GM12878 (cell line): ENCODE results near the gene USP17L29.
"Not testable (repeated sequence)": the region's sequence is repeated elsewhere in the genome, so short reads cannot be mapped to it uniquely, and the experiment has no call there.

Experiments
- EGR1 ChIP-seq, 2 experiments: IDR thresholded peaks; 1 replicate in 1 of 2; 2 replicates in 1 of 2; pipeline ENCODE4 v1.6.1; 2011 to 2012; ENCODE audit warnings: low read depth in 2 of 2, low read length in 2 of 2, borderline replicate concordance in 1 of 2, mild to moderate bottlenecking in 1 of 2, moderate library complexity in 1 of 2
- TCF12 ChIP-seq: IDR thresholded peaks from 2 replicates; pipeline ENCODE4 v1.6.1; 2011; ENCODE audit warnings: low read depth, mild to moderate bottlenecking, low read length
- TF ChIP-seq, protein P1 (sequence below), 3 experiments: IDR thresholded peaks in 2 of 3; conservative IDR thresholded peaks in 1 of 3; 2 replicates each; pipeline ENCODE4 v1.5.1; 2011; ENCODE audit warnings: low read depth in 3 of 3, low read length in 3 of 3, mild to moderate bottlenecking in 3 of 3, control low read depth in 2 of 3, moderate library complexity in 2 of 3, inconsistent platforms in 1 of 3, mixed read lengths in 1 of 3; ENCODE audit not compliant: control insufficient read depth in 2 of 3, insufficient read depth in 1 of 3; ENCODE audit errors: extremely low read depth in 1 of 3

DNA sequence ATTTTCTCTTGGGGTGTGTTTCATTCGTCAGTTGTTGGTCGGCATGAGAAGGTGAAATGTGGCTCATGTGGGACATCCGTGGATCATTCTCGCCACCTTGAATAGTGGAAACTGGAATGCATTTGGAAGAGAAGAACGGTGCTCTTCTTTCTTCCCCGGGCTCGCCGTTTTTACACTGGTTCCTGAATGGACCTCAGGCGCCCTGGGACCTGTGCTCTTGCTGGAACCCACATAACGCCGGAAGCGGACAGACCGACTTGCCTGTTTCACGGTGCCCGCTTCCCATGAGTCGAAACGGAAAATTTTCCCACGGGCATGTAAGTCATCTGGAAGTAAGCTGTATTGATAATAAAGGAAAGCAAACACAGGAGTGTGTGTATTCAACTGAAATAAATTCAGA lies 2.6 kb upstream of the USP17L29 start:
- TF ChIP-seq, protein P1, sequence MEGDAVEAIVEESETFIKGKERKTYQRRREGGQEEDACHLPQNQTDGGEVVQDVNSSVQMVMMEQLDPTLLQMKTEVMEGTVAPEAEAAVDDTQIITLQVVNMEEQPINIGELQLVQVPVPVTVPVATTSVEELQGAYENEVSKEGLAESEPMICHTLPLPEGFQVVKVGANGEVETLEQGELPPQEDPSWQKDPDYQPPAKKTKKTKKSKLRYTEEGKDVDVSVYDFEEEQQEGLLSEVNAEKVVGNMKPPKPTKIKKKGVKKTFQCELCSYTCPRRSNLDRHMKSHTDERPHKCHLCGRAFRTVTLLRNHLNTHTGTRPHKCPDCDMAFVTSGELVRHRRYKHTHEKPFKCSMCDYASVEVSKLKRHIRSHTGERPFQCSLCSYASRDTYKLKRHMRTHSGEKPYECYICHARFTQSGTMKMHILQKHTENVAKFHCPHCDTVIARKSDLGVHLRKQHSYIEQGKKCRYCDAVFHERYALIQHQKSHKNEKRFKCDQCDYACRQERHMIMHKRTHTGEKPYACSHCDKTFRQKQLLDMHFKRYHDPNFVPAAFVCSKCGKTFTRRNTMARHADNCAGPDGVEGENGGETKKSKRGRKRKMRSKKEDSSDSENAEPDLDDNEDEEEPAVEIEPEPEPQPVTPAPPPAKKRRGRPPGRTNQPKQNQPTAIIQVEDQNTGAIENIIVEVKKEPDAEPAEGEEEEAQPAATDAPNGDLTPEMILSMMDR (IDR thresholded peaks at IDR 0.05 in 2 of 3, conservative IDR thresholded peaks at IDR 0.05 in 1 of 3; ENCODE audit: control insufficient read depth in 2 of 3, extremely low read depth in 1 of 3, insufficient read depth in 1 of 3, low read depth in 3 of 3, low read length in 3 of 3): not testable (repeated sequence)
- not testable (repeated sequence) for TF ChIP-seq TCF12; EGR1 (IDR thresholded peaks at IDR 0.05; ENCODE audit: borderline replicate concordance in 1 of 2, low read depth in 2 of 2, low read length in 2 of 2)
